ENCODE measurements around the gene MRPL11. TPM values are rescaled to one million over a fixed set of nuclear protein-coding genes. Genes with fewer than 3 reads are reported as not detected.
A peak's percentile ranks its signal among the peaks of the same experiment; 100 is the strongest.

Gene MRPL11
- total and polyA plus RNA-seq, 5 experiments from 2014 or later: 24.8 to 98.2 (median 86.9) TPM

DNA sequence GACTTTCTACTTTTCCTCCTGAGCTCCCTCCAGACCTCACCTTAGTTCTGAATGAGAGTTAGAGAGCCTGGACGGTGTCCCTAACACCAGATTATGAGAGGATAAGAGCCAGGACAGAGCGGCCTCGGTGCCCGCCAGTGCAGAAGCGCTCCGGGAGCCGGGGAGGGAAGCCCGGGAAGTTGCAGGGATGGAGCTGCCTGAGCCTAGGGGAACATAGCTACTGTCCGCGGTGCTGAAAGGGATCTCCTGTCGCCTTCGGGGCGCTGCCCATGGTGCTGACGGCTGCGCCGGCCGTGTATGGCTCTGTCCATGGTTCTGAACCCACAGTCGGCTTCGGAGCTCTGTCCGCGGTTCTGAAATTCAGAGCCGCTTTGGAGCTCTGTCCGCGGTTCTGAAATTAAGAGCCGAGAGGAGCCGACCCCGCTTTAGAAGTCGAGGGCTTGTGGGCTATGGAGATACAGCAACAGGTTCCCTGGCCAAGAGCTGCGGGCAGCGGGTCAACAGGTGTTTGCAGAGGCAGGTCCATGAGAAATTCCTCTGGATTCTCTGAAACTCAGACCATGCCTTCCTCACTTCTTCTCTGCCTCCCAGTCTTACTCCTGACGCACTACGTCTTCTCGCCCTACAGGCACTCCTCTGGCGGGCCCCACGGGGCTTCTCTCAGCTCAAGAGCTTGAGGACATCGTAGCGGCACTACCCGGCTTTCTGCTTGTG is 17.0 kb downstream of the MRPL11 start:
- peaks cover 5 to 13% (median 8%) of the 10 kb centered on the region in 4 donors for H3K4me1 Mint-ChIP-seq
- POLR2A ChIA-PET: interaction anchor here (0.5 to 1.5 kb wide), 12 partner anchors 12 to 421 kb away, joined by 3 to 10 read pairs (median 3); partner anchors contain the start of genes DPP3, MRPL11, PELI3 and RBM14
- ATAC-seq: peak; percentile 75 to 91
- peak overlapping the region in 3 of 10 donors; percentile 11 to 69 (median 64) for H3K27ac Mint-ChIP-seq
- peak; percentile 83 to 97 (median 89) for DNase-seq
- H3K36me3 Mint-ChIP-seq: peaks cover 0 to 11% (median 2%) of the 10 kb centered on the region in 3 donors
- peak overlapping the region in 2 of 10 donors; percentile 24 to 53 for H3K4me3 Mint-ChIP-seq
- H3K27me3 Mint-ChIP-seq: peaks cover 24 to 41% (median 28%) of the 10 kb centered on the region in 5 donors
- peaks cover 0 to 22% (median 5%) of the 10 kb centered on the region in 9 donors for H3K9me3 Mint-ChIP-seq

- H3K27me3 Mint-ChIP-seq: peaks cover 31 to 46% (median 34%) of the 10 kb centered on the region in 5 donors
- POLR2A ChIA-PET: interaction anchor here (0.6 to 1.5 kb wide), 11 partner anchors 11 to 421 kb away, joined by 3 to 10 read pairs (median 3); partner anchors contain the start of genes DPP3, MRPL11, PELI3 and RBM14
- peaks cover 0 to 22% (median 5%) of the 10 kb centered on the region in 9 donors for H3K9me3 Mint-ChIP-seq
- ATAC-seq (no peak), DNase-seq (no peak)
- peak within 1 kb of the TSS in 3 of 10 donors; percentile 11 to 69 (median 64) for H3K27ac Mint-ChIP-seq
- H3K4me1 Mint-ChIP-seq: peaks cover 5 to 13% (median 8%) of the 10 kb centered on the region in 4 donors
- peak within 1 kb of the TSS in 2 of 10 donors; percentile 24 to 53 for H3K4me3 Mint-ChIP-seq
- peaks cover 0 to 11% (median 2%) of the 10 kb centered on the region in 3 donors for H3K36me3 Mint-ChIP-seq
Measured at GRCh38 chr11:66420671-66421476, 17.8 kb downstream of the MRPL11 start, which contains the start of gene NPAS4. Gene NPAS4, plus strand, starts transcription at chr11:66421035. Its CDS starts 145 bp downstream, at chr11:66421180.

DNA sequence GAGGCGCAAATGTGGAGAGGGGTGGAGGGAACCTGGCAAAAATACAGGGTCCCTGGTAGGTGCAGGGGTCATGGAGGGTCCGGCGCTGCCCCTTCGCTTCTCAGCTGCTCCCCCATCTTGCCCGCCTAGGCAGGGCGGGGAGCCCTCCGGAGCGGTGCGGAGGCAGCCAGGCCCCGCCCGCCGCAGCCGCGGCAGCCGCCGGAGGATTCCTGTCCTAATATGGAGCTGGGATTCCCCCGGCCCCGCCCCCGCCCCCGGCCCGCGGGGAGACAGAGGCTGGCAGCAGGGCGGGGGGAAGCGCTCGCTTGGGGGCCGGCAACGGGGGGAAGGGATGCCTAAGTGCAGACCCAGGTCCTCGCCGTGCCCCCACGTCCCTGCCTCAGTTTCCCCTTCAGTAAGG is 18.8 kb downstream of the MRPL11 start:
- H3K27me3 Mint-ChIP-seq: peaks cover 30 to 50% (median 45%) of the 10 kb centered on the region in 5 donors
- H3K27ac Mint-ChIP-seq: no peak overlapping the region
- peaks cover 5 to 13% (median 8%) of the 10 kb centered on the region in 4 donors for H3K4me1 Mint-ChIP-seq
- POLR2A ChIA-PET: no interaction called here
- DNase-seq (no peak), ATAC-seq (no peak)
- peaks cover 0 to 11% (median 2%) of the 10 kb centered on the region in 3 donors for H3K36me3 Mint-ChIP-seq
- no peak overlapping the region for H3K4me3 Mint-ChIP-seq
- H3K9me3 Mint-ChIP-seq: peaks cover 0 to 22% (median 5%) of the 10 kb centered on the region in 9 donors

DNA sequence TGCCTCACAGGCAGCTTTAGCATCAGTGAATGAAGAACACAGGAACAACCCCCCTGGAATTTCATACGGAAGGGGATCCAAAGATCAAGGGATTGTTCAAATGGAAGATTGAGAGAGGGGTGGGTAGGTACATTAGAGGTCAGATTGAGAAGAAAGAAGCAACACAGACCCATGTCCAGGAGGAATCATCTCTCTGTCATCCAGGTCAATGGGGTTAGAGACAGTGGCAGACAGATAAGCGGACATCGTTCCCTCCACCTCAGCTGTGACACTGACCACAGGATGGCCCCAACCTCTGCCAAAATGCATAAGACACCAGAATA is 19.7 kb downstream of the MRPL11 start:
- ATAC-seq: no peak
- peaks cover 36 to 58% (median 52%) of the 10 kb centered on the region in 5 donors for H3K27me3 Mint-ChIP-seq
- POLR2A ChIA-PET: no interaction called here

DNA sequence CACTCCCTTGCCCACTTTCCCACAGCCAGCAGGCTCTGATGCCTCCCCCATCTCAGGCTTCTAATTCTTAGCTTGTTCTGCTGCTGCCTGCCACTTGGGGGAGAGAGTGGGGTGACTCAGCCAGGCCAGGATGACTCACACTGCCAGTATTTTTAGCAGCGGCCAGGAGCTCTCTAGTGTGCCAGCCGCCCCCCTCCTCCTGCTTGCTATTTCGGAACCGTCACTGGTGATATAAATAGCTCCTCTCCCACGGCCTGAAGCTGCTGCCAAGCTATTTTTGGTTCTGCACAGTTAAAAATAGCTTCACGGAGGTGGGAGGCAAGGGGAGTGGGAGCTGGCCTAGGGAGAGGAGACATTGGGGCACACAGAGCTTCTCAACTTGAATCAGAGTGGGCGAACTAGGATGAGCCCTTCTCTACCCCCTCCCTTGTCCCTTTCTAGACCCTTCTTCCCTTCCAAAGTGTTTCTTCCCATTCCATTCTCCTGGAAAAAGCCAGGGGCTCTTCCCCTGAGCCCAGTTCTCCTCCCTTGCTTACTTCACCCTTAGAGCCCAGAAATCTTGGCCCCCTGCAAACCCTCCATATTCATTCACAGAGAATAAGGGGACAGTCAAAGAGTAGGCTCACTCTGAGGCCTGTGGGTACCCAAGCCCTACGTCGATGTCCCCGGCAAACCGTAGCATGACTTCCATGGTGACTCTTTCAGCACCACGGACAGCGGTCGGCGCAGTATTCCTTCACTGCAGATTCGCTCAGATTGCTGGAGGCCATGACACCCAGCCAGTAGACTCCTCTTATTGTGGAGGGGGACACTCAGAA is 20.3 kb downstream of the MRPL11 start:
- DNase-seq (peak; percentile 6 to 73 (median 37)), ATAC-seq (peak in 1 of 2 donors; percentile 33)
- Mint-ChIP-seq H3K4me1 (peaks cover 5 to 13% (median 9%) of the 10 kb centered on the region in 4 donors), H3K36me3 (peaks cover 0 to 11% (median 2%) of the 10 kb centered on the region in 3 donors), H3K27ac (peak overlapping the region in 1 of 10 donors; percentile 94), H3K4me3 (no peak overlapping the region), H3K27me3 (peaks cover 36 to 64% (median 52%) of the 10 kb centered on the region in 5 donors), H3K9me3 (peaks cover 0 to 22% (median 5%) of the 10 kb centered on the region in 9 donors)
- POLR2A ChIA-PET: interaction anchor here (0.5 kb wide), 1 partner anchor 19 kb away, joined by 3 read pairs; no protein-coding TSS in a partner anchor

More for the DNA sequence above, 19.7 kb downstream of the MRPL11 start:
- Mint-ChIP-seq H3K36me3 (peaks cover 0 to 11% (median 2%) of the 10 kb centered on the region in 3 donors), H3K4me3 (no peak overlapping the region), H3K27ac (peak overlapping the region in 2 of 10 donors; percentile 49 to 94), H3K9me3 (peaks cover 0 to 22% (median 5%) of the 10 kb centered on the region in 9 donors), H3K4me1 (peaks cover 5 to 13% (median 9%) of the 10 kb centered on the region in 4 donors)
- DNase-seq: no peak

DNA sequence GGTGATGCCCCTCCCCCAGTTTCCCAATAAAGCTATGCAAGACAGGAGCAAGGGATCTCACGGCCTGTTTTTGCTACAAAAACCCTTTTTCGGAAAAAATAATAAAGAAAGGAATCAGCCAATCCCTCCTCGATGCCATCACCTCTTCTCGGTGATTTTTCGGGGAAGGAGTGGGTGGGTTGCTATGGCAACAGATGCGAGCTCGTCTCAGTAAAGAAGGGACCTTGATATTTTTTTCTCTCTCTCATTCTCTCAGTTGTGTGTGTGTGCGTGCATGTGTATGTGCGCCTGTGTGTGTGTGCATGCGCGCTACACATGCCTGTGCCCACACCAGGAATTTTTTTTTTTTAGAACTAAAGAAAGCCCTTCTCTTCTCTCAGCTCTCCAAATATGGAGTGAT is 21.6 kb downstream of the MRPL11 start:
- Mint-ChIP-seq H3K27me3 (peaks cover 38 to 75% (median 59%) of the 10 kb centered on the region in 5 donors), H3K4me1 (peaks cover 5 to 13% (median 9%) of the 10 kb centered on the region in 4 donors), H3K27ac (no peak overlapping the region), H3K9me3 (peaks cover 0 to 15% (median 5%) of the 10 kb centered on the region in 9 donors), H3K36me3 (peaks cover 0 to 11% (median 2%) of the 10 kb centered on the region in 3 donors), H3K4me3 (no peak overlapping the region)
- no peak for ATAC-seq
- DNase-seq: no peak
- POLR2A ChIA-PET: interaction anchor here (0.6 kb wide), 1 partner anchor 1535 kb away, joined by 3 read pairs; no protein-coding TSS in a partner anchor

- DNase-seq (no peak), ATAC-seq (no peak)
- POLR2A ChIA-PET: interaction anchor here (0.6 kb wide), 1 partner anchor 23 kb away, joined by 3 read pairs; the partner anchor contains the start of gene MRPL11
- Mint-ChIP-seq H3K36me3 (peaks cover 0 to 11% (median 2%) of the 10 kb centered on the region in 3 donors), H3K27me3 (peaks cover 43 to 85% (median 65%) of the 10 kb centered on the region in 5 donors), H3K27ac (no peak overlapping the region), H3K9me3 (peaks cover 0 to 15% (median 4%) of the 10 kb centered on the region in 9 donors), H3K4me3 (no peak overlapping the region), H3K4me1 (peaks cover 0 to 13% (median 7%) of the 10 kb centered on the region in 4 donors)
Measured at GRCh38 chr11:66415423-66415822, 23.2 kb downstream of the MRPL11 start.

DNA sequence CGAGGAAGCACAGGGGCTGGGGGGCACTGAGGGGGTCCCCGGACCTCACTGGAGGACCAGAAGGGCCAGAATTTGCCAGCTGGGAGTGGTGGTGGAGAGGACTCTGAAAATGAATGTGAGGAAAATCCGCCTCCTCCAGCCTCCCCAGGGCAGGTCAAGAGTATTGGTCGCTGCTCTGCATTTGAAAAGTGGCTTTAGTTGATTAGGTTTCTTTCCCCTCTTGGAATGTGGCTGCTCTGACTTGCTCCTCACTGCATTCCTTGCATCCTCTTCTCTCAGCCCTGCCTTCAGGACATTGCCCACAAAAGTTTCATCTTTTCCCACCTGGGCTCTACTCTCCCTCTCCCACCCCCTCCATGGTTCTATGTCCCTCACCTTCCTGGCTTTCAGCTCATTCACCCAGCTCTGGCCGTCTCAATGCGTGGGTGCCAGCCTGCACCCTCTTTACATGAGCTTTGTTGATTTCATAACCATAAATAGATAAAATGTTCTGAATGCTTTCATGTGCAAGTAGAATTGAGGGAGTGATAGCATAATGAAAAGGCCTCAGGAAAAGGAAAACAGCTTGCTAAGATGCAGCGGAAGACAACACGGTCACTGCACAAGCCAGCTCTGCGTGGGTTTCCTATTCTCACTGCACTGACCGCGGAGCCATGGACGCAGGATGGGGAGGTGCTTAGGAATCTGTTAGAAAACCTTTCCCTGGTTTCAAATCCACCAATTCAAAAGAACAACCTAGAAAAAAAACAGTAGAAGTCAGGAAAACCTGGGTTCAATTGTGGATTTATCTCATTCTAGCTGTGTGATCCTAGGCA is 24.3 kb downstream of the MRPL11 start:
- Mint-ChIP-seq H3K4me3 (no peak overlapping the region), H3K4me1 (peaks cover 0 to 13% (median 6%) of the 10 kb centered on the region in 4 donors), H3K36me3 (peaks cover 0 to 11% (median 2%) of the 10 kb centered on the region in 3 donors), H3K27ac (no peak overlapping the region), H3K27me3 (peaks cover 40 to 85% (median 66%) of the 10 kb centered on the region in 5 donors), H3K9me3 (peaks cover 0 to 15% (median 4%) of the 10 kb centered on the region in 9 donors)
- DNase-seq: no peak
- ATAC-seq: no peak
- POLR2A ChIA-PET: interaction anchor here (0.5 kb wide), 1 partner anchor 17 kb away, joined by 4 read pairs; no protein-coding TSS in a partner anchor

GRCh38 chr11:66413167-66413566 is 25.5 kb downstream of the MRPL11 start:
- H3K4me3 Mint-ChIP-seq: no peak overlapping the region

GRCh38 chr11:66412110-66412509 is 26.5 kb downstream of the MRPL11 start:
- POLR2A ChIA-PET: no interaction called here
- no peaks in the 10 kb centered on the region for H3K36me3 Mint-ChIP-seq
- peaks cover 0 to under 1% (median 0%) of the 10 kb centered on the region in 9 donors for H3K9me3 Mint-ChIP-seq
- peaks cover 26 to 66% (median 48%) of the 10 kb centered on the region in 5 donors for H3K27me3 Mint-ChIP-seq
- H3K4me1 Mint-ChIP-seq: peaks cover 4 to 7% (median 6%) of the 10 kb centered on the region in 4 donors
- H3K4me3 Mint-ChIP-seq: no peak overlapping the region
- no peak overlapping the region for H3K27ac Mint-ChIP-seq
- DNase-seq: no peak
- ATAC-seq: no peak

More at GRCh38 chr11:66413167-66413566, 25.5 kb downstream of the MRPL11 start:
- Mint-ChIP-seq H3K9me3 (peaks cover 0 to 10% (median 0%) of the 10 kb centered on the region in 9 donors), H3K27ac (peak overlapping the region in 1 of 10 donors; percentile 40), H3K36me3 (peaks cover 0 to 7% (median 0%) of the 10 kb centered on the region in 3 donors), H3K27me3 (peaks cover 37 to 77% (median 59%) of the 10 kb centered on the region in 5 donors), H3K4me1 (peaks cover 4 to 13% (median 7%) of the 10 kb centered on the region in 4 donors)
- POLR2A ChIA-PET: no interaction called here
- no peak for DNase-seq
- ATAC-seq: no peak

GRCh38 chr11:66411323-66411722 is 27.3 kb downstream of the MRPL11 start:
- DNase-seq (no peak), ATAC-seq (no peak)
- Mint-ChIP-seq H3K36me3 (no peaks in the 10 kb centered on the region), H3K27me3 (peaks cover 20 to 58% (median 41%) of the 10 kb centered on the region in 5 donors), H3K9me3 (no peaks in the 10 kb centered on the region), H3K4me3 (no peak overlapping the region), H3K27ac (no peak overlapping the region), H3K4me1 (peaks cover 4 to 7% (median 6%) of the 10 kb centered on the region in 4 donors)
- POLR2A ChIA-PET: no interaction called here

Data from naive thymus-derived CD8-positive, alpha-beta T cell (primary cell).